Fibroblast of skin of left quadriceps (primary cell): Measurements from ENCODE around the gene CYP21A2.
A peak's percentile ranks its signal among the peaks of the same experiment; 100 is the strongest.
"Not testable (repeated sequence)": the region's sequence is repeated elsewhere in the genome, so short reads cannot be mapped to it uniquely, and the experiment has no call there.

ENCODE experiments used
- DNase-seq, 2 experiments: peaks; one replicate each; pipeline ENCODE4 v3.0.0-alpha.2; 2013; ENCODE audit warnings: low read depth in 2 of 2

CYP21A2 gene

GRCh38 chr6:32053314-32053713 is 15.1 kb downstream of the CYP21A2 start:
- DNase-seq = not testable (repeated sequence)

- not testable (repeated sequence) for DNase-seq
Measured at GRCh38 chr6:32055756-32056155, 17.5 kb downstream of the CYP21A2 start.

GRCh38 chr6:32056254-32056653 is 18.0 kb downstream of the CYP21A2 start:
- no peak for DNase-seq

- DNase-seq = no peak
Measured at GRCh38 chr6:32057966-32058365, 19.8 kb downstream of the CYP21A2 start.

- DNase-seq = no peak
Measured at GRCh38 chr6:32058511-32058963, 20.3 kb downstream of the CYP21A2 start.

GRCh38 chr6:32060966-32061655 is 22.9 kb downstream of the CYP21A2 start:
- no peak for DNase-seq

- no peak for DNase-seq
Measured at GRCh38 chr6:32064706-32065105, 26.5 kb downstream of the CYP21A2 start.

GRCh38 chr6:32067521-32067920 is 29.3 kb downstream of the CYP21A2 start:
- not testable (repeated sequence) for DNase-seq

GRCh38 chr6:32068315-32068714 is 30.1 kb downstream of the CYP21A2 start:
- DNase-seq = not testable (repeated sequence)

GRCh38 chr6:32068867-32069266 is 30.7 kb downstream of the CYP21A2 start:
- DNase-seq = no peak

GRCh38 chr6:32069460-32069859 is 31.2 kb downstream of the CYP21A2 start:
- no peak for DNase-seq

- DNase-seq = no peak
Measured at GRCh38 chr6:32069878-32070515, 31.8 kb downstream of the CYP21A2 start.

- DNase-seq = no peak
Measured at GRCh38 chr6:32070814-32071543, 32.8 kb downstream of the CYP21A2 start.

GRCh38 chr6:32073101-32073500 is 34.9 kb downstream of the CYP21A2 start:
- DNase-seq = no peak

- DNase-seq = no peak
Measured at GRCh38 chr6:32073613-32074012, 35.4 kb downstream of the CYP21A2 start.

GRCh38 chr6:32074996-32075532 is 36.8 kb downstream of the CYP21A2 start:
- peak; percentile 20 to 33 for DNase-seq

- no peak for DNase-seq
Measured at GRCh38 chr6:32075781-32076180, 37.6 kb downstream of the CYP21A2 start.

- peak; percentile 65 to 71 for DNase-seq
Measured at GRCh38 chr6:32076321-32076809, 38.1 kb downstream of the CYP21A2 start.

GRCh38 chr6:32079566-32080290 is 41.5 kb downstream of the CYP21A2 start:
- no peak for DNase-seq

- peak; percentile 52 to 58 for DNase-seq
Measured at GRCh38 chr6:32081168-32081990, 43.2 kb downstream of the CYP21A2 start.

GRCh38 chr6:32082478-32082877 is 44.3 kb downstream of the CYP21A2 start:
- DNase-seq = no peak
